Osteocyte (in vitro differentiated cells): ENCODE measurements around the gene PAWR. TPM values are rescaled to one million over a fixed set of nuclear protein-coding genes. Genes with fewer than 3 reads are reported as not detected.
"Not testable (repeated sequence)": the region's sequence is repeated elsewhere in the genome, so short reads cannot be mapped to it uniquely, and the experiment has no call there.

Experiments used
- DNase-seq: peaks from one replicate; pipeline ENCODE4 v3.0.0; 2021; ENCODE audit warnings: mixed read lengths; ENCODE audit not compliant: unreplicated experiment; ENCODE audit errors: extremely low spot score
- H3K27ac Mint-ChIP-seq: one replicate; pipeline ENCODE4 v1.8.0; 2021; ENCODE audit warnings: mild to moderate bottlenecking, mixed read lengths; ENCODE audit not compliant: unreplicated experiment
- H3K27me3 Mint-ChIP-seq: one replicate; pipeline ENCODE4 v1.8.0; 2021; ENCODE audit warnings: mixed read lengths; ENCODE audit not compliant: unreplicated experiment
- H3K36me3 Mint-ChIP-seq: one replicate; pipeline ENCODE4 v1.8.0; 2021; ENCODE audit warnings: mixed read lengths; ENCODE audit not compliant: unreplicated experiment
- H3K4me1 Mint-ChIP-seq: one replicate; pipeline ENCODE4 v1.8.0; 2021; ENCODE audit warnings: mixed read lengths; ENCODE audit not compliant: unreplicated experiment
- H3K4me3 Mint-ChIP-seq: one replicate; pipeline ENCODE4 v1.8.0; 2021; ENCODE audit warnings: mild to moderate bottlenecking, moderate library complexity, mixed read lengths; ENCODE audit not compliant: unreplicated experiment
- H3K9me3 Mint-ChIP-seq: one replicate; pipeline ENCODE4 v1.8.0; 2021; ENCODE audit warnings: mixed read lengths; ENCODE audit not compliant: unreplicated experiment
- CTCF ChIP-seq: fragments of 200-600 bp; sonication (generic); IDR thresholded peaks from 2 replicates; pipeline ENCODE4 v1.5.0; 2021; ENCODE audit warnings: antibody characterized with exemption, mild to moderate bottlenecking, moderate library complexity
- total RNA-seq: library from RNA; stranded (reverse); gene quantifications from 2 replicates; pipeline ENCODE4 v1.2.1, GENCODE V29; 2021

Gene PAWR
- total RNA-seq, 1 donor from 2014 or later = 213 TPM

- Mint-ChIP-seq H3K27ac (peak overlapping the region; percentile 89), H3K36me3 (peaks cover 17% of the 10 kb centered on the region), H3K4me1 (peaks cover 79% of the 10 kb centered on the region), H3K27me3 (no peaks in the 10 kb centered on the region), H3K9me3 (no peaks in the 10 kb centered on the region), H3K4me3 (no peak overlapping the region)
- TF ChIP-seq CTCF = no peak
- no peak for DNase-seq
These were observed 143.6 kb downstream of the PAWR start for GRCh38 chr12:79547044-79547734.

GRCh38 chr12:79546466-79547043 is 144.2 kb downstream of the PAWR start:
- no peak for TF ChIP-seq CTCF
- H3K36me3 Mint-ChIP-seq = peaks cover 11% of the 10 kb centered on the region
- no peaks in the 10 kb centered on the region for H3K27me3 Mint-ChIP-seq
- no peak overlapping the region for H3K4me3 Mint-ChIP-seq
- peaks cover 73% of the 10 kb centered on the region for H3K4me1 Mint-ChIP-seq
- no peaks in the 10 kb centered on the region for H3K9me3 Mint-ChIP-seq
- H3K27ac Mint-ChIP-seq = peak overlapping the region; percentile 89
- DNase-seq = no peak

- H3K4me3 Mint-ChIP-seq, H3K9me3 Mint-ChIP-seq, H3K36me3 Mint-ChIP-seq, DNase-seq, H3K27me3 Mint-ChIP-seq: not testable (repeated sequence)
- Mint-ChIP-seq H3K4me1 (peaks cover 59% of the 10 kb centered on the region), H3K27ac (peak overlapping the region; percentile 92)
These were observed 146.3 kb downstream of the PAWR start for GRCh38 chr12:79544439-79544838.

DNA sequence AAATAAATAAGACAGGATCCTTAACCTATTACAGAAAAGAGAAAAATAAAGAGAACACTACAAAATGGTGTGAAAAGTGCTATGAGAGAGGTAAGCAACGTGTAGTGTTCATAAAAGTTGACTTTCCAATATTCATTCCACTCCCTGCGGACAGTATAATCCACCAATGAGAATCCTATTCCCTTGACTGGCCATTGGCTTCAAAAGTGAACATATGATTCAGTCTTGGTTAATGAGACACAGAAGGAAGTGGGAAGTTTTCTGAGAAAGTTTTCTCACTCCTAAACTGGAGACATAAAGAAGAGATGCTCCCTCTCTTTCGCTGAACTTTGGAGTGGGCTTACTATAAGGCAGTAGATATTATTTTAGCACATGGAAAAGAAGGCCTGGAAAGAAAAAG is 153.1 kb downstream of the PAWR start:
- Mint-ChIP-seq H3K4me3 (no peak overlapping the region), H3K27ac (no peak overlapping the region), H3K27me3 (no peaks in the 10 kb centered on the region), H3K9me3 (no peaks in the 10 kb centered on the region), H3K36me3 (peaks cover 9% of the 10 kb centered on the region), H3K4me1 (peaks cover 8% of the 10 kb centered on the region)
- no peak for TF ChIP-seq CTCF
- DNase-seq = no peak

DNA sequence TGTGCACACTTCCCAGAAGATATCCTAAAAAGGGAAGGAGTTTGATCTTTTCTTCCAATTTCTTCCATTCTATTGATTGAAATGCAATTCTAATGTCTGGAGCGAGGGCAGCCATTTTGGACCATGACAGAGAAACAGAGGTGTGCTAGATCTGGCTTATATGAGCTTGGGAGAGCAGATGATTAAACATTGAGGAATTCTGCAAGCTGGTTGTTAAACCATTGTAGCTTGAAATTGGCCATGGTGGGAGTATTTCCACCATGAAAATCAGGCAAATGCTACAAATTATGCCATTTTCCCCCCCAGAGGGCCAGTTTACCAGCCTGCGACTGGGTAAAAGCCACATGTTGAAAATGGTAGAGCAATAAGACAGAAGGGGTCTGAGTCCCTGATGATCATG is 155.0 kb downstream of the PAWR start:
- H3K4me1 Mint-ChIP-seq = peaks cover 23% of the 10 kb centered on the region
- no peak for TF ChIP-seq CTCF
- no peak overlapping the region for H3K27ac Mint-ChIP-seq

More for the DNA sequence above, 155.0 kb downstream of the PAWR start:
- Mint-ChIP-seq H3K9me3 (no peaks in the 10 kb centered on the region), H3K27me3 (no peaks in the 10 kb centered on the region), H3K4me3 (no peak overlapping the region), H3K36me3 (peaks cover 9% of the 10 kb centered on the region)
- DNase-seq = no peak

Other genes with a start within 250 kb of the PAWR start
- gene PPP1R12A, start 244.1 kb upstream of the PAWR start, total RNA-seq = 116 and 124 TPM in 2 replicates